Ishikawa (cell line): ENCODE results near the gene ACTRT2.

ENCODE experiments used
- CEBPB ChIP-seq: IDR thresholded peaks from 2 replicates; pipeline ENCODE4 v1.6.1; 2012
- CREB1 ChIP-seq: IDR thresholded peaks from 2 replicates; pipeline ENCODE4 v1.6.1; 2012; ENCODE audit warnings: low read depth
- EGR1 ChIP-seq: IDR thresholded peaks from 2 replicates; pipeline ENCODE4 v1.6.1; 2012
- EP300 ChIP-seq: IDR thresholded peaks from 2 replicates; pipeline ENCODE4 v1.6.1; 2012; ENCODE audit warnings: borderline replicate concordance
- FOXM1 ChIP-seq: IDR thresholded peaks from 2 replicates; pipeline ENCODE4 v1.6.1; 2012; ENCODE audit warnings: low read depth, borderline replicate concordance
- MAX ChIP-seq: IDR thresholded peaks from 2 replicates; pipeline ENCODE4 v1.6.1; 2012
- NFIC ChIP-seq: IDR thresholded peaks from 2 replicates; pipeline ENCODE4 v1.6.1; 2012
- RAD21 ChIP-seq: IDR thresholded peaks from 2 replicates; pipeline ENCODE4 v1.6.1; 2012; ENCODE audit warnings: low read depth
- REST ChIP-seq: IDR thresholded peaks from 2 replicates; pipeline ENCODE4 v1.6.1; 2012; ENCODE audit warnings: low read depth, mild to moderate bottlenecking
- TAF1 ChIP-seq: IDR thresholded peaks from 2 replicates; pipeline ENCODE4 v1.6.1; 2012; ENCODE audit warnings: low read depth, mild to moderate bottlenecking
- TCF12 ChIP-seq: IDR thresholded peaks from 2 replicates; pipeline ENCODE4 v1.6.1; 2012; ENCODE audit warnings: low read depth
- TEAD4 ChIP-seq: IDR thresholded peaks from 2 replicates; pipeline ENCODE4 v1.6.1; 2012
- YY1 ChIP-seq: IDR thresholded peaks from 2 replicates; pipeline ENCODE4 v1.6.1; 2012; ENCODE audit warnings: low read depth
- ZBTB7A ChIP-seq: IDR thresholded peaks from 2 replicates; pipeline ENCODE4 v1.6.1; 2012; ENCODE audit warnings: low read depth
- TF ChIP-seq, protein P1 (sequence below): IDR thresholded peaks from 2 replicates; pipeline ENCODE4 v1.6.1; 2012

Gene ACTRT2

GRCh38 chr1:3018051-3018471, 3.2 kb upstream of the ACTRT2 start:
- TF ChIP-seq REST = no peak
- no peak for TF ChIP-seq NFIC
- no peak for TF ChIP-seq EP300
- TF ChIP-seq TCF12 = no peak
- TF ChIP-seq CEBPB = no peak
- TF ChIP-seq CREB1 = no peak
- no peak for TF ChIP-seq TEAD4
- no peak for TF ChIP-seq FOXM1
- TF ChIP-seq YY1 = no peak
- TF ChIP-seq, protein P1, sequence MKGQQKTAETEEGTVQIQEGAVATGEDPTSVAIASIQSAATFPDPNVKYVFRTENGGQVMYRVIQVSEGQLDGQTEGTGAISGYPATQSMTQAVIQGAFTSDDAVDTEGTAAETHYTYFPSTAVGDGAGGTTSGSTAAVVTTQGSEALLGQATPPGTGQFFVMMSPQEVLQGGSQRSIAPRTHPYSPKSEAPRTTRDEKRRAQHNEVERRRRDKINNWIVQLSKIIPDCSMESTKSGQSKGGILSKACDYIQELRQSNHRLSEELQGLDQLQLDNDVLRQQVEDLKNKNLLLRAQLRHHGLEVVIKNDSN = no peak
- TF ChIP-seq EGR1 = no peak
- TF ChIP-seq MAX = no peak
- no peak for TF ChIP-seq TAF1
- TF ChIP-seq ZBTB7A = no peak
- no peak for TF ChIP-seq RAD21

DNA sequence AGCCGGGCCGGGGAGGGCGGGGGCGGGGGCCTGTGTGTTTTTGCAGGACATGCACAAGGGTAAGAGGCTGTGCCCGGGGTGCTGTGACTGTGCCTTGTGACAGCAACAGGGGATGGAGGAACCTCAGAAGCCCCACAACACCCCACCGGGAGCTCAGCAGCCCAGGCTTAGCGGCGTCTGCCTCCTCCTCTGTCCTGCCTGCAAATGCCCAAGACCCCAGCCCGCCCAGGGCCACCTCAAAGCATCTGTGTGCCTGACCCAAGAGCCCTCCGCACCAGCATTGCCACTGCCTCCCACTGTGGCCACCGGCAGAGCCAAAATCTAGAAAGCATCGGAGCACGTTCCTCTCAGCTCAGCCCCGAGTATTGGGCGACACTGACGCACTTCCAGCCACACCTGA, 2.7 kb upstream of the ACTRT2 start:
- no peak for TF ChIP-seq EP300
- no peak for TF ChIP-seq CEBPB
- TF ChIP-seq FOXM1 = no peak
- TF ChIP-seq EGR1 = no peak
- TF ChIP-seq REST = no peak
- TF ChIP-seq NFIC = no peak
- no peak for TF ChIP-seq ZBTB7A
- no peak for TF ChIP-seq TCF12
- no peak for TF ChIP-seq TEAD4
- TF ChIP-seq CREB1 = no peak
- no peak for TF ChIP-seq TAF1
- TF ChIP-seq YY1 = no peak
- no peak for TF ChIP-seq MAX
- no peak for TF ChIP-seq RAD21
- TF ChIP-seq, protein P1 = no peak

DNA sequence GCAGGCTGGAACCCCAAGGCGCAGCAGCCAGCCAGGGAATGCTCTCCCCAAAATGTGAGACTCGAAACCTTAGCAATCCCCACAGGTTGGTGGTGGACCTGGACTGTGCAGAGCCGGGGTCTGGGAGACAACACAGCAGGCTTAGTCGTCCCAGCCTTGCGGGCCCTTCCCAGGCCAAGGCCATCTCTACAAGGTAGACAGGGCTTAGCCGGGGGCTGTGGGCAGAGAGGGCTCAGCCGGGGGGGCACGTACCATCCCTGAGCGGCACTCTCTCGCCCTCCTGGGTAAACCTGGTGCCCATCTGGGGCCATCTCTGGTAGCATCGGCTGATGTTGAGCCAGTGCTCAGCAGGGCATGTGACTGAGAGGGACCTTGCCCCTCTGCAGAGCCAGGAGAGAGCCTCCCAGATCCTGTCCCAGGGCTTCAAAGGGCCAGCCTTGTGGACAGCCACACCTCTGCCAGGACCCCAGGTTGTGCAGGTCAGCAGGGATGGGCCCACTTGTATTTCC, 2.2 kb upstream of the ACTRT2 start:
- TF ChIP-seq TEAD4 (no peak), MAX (no peak), TCF12 (no peak), EP300 (no peak), ZBTB7A (no peak), YY1 (no peak), CEBPB (no peak), FOXM1 (no peak), REST (no peak), EGR1 (no peak), NFIC (no peak), TAF1 (no peak), CREB1 (no peak), RAD21 (no peak)
- TF ChIP-seq, protein P1 = no peak
